ENCODE measurements around the gene FRG1. TPM values are rescaled to one million over a fixed set of nuclear protein-coding genes. Genes with fewer than 3 reads are reported as not detected.
"Not testable (repeated sequence)": the region's sequence is repeated elsewhere in the genome, so short reads cannot be mapped to it uniquely, and the experiment has no call there.

The FRG1 gene
- total RNA-seq, 8 experiments from 2014 or later = 48.6 to 68.0 (median 55.2) TPM

DNA sequence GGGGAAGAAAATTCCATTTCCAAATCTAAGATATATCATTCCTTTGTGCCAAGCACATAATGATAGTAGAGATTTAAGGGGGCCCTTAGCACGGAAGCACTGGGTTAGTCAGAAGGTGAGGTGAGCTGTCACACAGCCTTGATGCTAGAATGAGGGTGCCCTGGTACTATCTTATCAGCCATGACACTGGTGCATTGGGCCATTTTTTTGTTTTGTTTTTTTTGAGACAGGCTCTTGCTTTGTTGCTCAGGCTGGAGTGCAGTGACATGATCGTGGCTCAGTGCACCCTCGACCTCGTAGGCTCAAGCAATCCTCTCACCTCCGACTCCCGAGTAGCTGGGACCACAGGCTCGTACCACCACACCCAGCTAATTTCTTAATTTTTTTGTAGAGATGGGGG is 7.8 kb downstream of the FRG1 start:
- WGBS, 10 experiments = 80 to 100% (median 94%) methylated on average over 1 to 6 of the region's 7 CpGs; no CpG with 5 or more reads in 6 of the 10 experiments

DNA sequence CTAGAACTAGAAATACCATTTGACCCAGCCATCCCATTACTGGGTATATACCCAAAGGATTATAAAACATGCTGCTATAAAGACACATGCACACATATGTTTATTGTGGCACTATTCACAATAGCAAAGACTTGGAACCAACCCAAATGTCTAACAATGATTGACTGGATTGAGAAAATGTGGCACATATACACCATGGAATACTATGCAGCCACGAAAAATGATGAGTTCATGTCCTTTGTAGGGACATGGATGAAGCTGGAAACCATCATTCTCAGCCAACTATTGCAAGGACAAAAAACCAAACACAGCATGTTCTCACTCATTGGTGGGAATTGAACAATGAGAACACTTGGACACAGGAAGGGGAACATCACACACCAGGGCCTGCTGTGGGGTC is 28.6 kb downstream of the FRG1 start:
- H3K4me1 ChIP-seq (replicated peaks in 1 of 2); in situ Hi-C loops (cut with MboI; ENCODE audit: low pct_unique_long_range_greater_than_20kb in 2 of 9, low sequenced_read_pairs in 9 of 9, unreplicated experiment in 9 of 9); H3K27ac ChIP-seq; H3K4me3 ChIP-seq; ATAC-seq (replicated peaks in 6 of 8): not testable (repeated sequence)
- no CpG with 5 or more reads among the region's 1 CpG for WGBS, 10 experiments

More for the DNA sequence above, 7.8 kb downstream of the FRG1 start:
- H3K27ac ChIP-seq; H3K4me3 ChIP-seq; in situ Hi-C loops (cut with MboI; ENCODE audit: low pct_unique_long_range_greater_than_20kb in 2 of 9, low sequenced_read_pairs in 9 of 9, unreplicated experiment in 9 of 9); H3K4me1 ChIP-seq (replicated peaks in 1 of 2); ATAC-seq (replicated peaks in 6 of 8): not testable (repeated sequence)

DNA sequence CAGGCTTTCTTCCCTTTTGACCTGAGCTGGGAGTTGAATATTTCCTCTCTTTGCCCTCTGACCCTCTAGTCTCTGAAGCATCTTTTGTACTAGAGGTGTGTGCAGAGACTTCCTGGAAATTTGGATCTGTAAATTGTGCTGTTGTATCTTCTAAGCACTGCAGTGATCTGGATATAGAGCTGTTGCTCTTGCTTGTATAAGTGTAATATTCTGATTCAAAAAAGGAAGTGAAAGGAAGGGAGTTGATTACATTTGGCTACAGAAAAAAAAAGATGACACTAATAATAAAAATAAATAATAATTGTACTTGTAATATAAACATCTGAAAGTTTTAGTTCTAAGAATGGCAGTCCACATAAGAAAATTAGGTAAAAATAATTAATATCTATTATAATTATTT is 33.0 kb downstream of the FRG1 start:
- in situ Hi-C loops (cut with MboI; ENCODE audit: low pct_unique_long_range_greater_than_20kb in 2 of 9, low sequenced_read_pairs in 9 of 9, unreplicated experiment in 9 of 9) = no loop called here
- H3K4me1 ChIP-seq (replicated peaks in 1 of 2) = no peaks in the 10 kb centered on the region
- no peak for ATAC-seq (replicated peaks in 6 of 8)
- H3K4me3 ChIP-seq = no peak overlapping the region
- no peak overlapping the region for H3K27ac ChIP-seq

DNA sequence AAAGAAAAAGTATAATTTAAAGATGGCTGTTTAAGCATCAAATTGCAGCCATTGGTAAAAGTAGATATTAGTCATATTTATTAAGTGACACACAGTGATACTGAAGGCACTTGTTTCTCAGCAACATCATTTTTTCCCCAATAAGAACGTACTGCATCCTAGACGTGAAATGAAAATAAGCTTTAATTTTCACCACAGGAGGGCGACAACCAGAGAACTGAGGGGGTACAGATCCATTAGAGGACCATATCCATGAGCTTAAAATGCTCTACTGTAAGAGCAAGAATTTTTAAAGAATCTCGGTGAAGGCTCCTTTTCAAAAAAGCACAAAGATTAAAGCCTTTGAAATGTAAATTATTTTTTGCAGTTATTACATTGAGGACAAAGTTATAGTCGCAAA is 33.4 kb downstream of the FRG1 start:
- no peak for ATAC-seq (replicated peaks in 6 of 8)
- in situ Hi-C loops (cut with MboI; ENCODE audit: low pct_unique_long_range_greater_than_20kb in 2 of 9, low sequenced_read_pairs in 9 of 9, unreplicated experiment in 9 of 9) = no loop called here
- Histone ChIP-seq H3K4me3 (no peak overlapping the region), H3K27ac (no peak overlapping the region), H3K4me1 (replicated peaks in 1 of 2) (no peaks in the 10 kb centered on the region)
- 25 to 100% (median 67%) methylated on average over 1 to 5 of the region's 5 CpGs; no CpG with 5 or more reads in 1 of the 10 experiments for WGBS, 10 experiments

- ATAC-seq (replicated peaks in 6 of 8) = no peak
- 0 to 87% (median 49%) methylated on average over 1 to 5 of the region's 10 CpGs; no CpG with 5 or more reads in 3 of the 10 experiments for WGBS, 10 experiments
- Histone ChIP-seq H3K4me1 (replicated peaks in 1 of 2) (no peaks in the 10 kb centered on the region), H3K27ac (no peak overlapping the region), H3K4me3 (no peak overlapping the region)
- in situ Hi-C loops (cut with MboI; ENCODE audit: low pct_unique_long_range_greater_than_20kb in 2 of 9, low sequenced_read_pairs in 9 of 9, unreplicated experiment in 9 of 9) = no loop called here
These were observed 38.8 kb downstream of the FRG1 start for GRCh38 chr4:189979196-189980047.

GRCh38 chr4:189980292-189980691 is 39.6 kb downstream of the FRG1 start:
- ATAC-seq (replicated peaks in 6 of 8); H3K4me3 ChIP-seq; H3K27ac ChIP-seq; H3K4me1 ChIP-seq (replicated peaks in 1 of 2); in situ Hi-C loops (cut with MboI; ENCODE audit: low pct_unique_long_range_greater_than_20kb in 2 of 9, low sequenced_read_pairs in 9 of 9, unreplicated experiment in 9 of 9): not testable (repeated sequence)
- 0% methylated on average over 1 of the region's 2 CpGs; no CpG with 5 or more reads in 9 of the 10 experiments for WGBS, 10 experiments

GRCh38 chr4:189981970-189982369 is 41.3 kb downstream of the FRG1 start:
- no peak overlapping the region for H3K27ac ChIP-seq
- H3K4me1 ChIP-seq (replicated peaks in 1 of 2) = no peaks in the 10 kb centered on the region
- no peak for ATAC-seq (replicated peaks in 6 of 8)
- WGBS, 10 experiments = 0 to 100% (median 70%) methylated on average over 1 to 3 of the region's 8 CpGs; no CpG with 5 or more reads in 3 of the 10 experiments
- in situ Hi-C loops (cut with MboI; ENCODE audit: low pct_unique_long_range_greater_than_20kb in 2 of 9, low sequenced_read_pairs in 9 of 9, unreplicated experiment in 9 of 9) = no loop called here
- no peak overlapping the region for H3K4me3 ChIP-seq

GRCh38 chr4:189983916-189984526 is 43.3 kb downstream of the FRG1 start:
- H3K4me3 ChIP-seq; in situ Hi-C loops (cut with MboI; ENCODE audit: low pct_unique_long_range_greater_than_20kb in 2 of 9, low sequenced_read_pairs in 9 of 9, unreplicated experiment in 9 of 9); H3K4me1 ChIP-seq (replicated peaks in 1 of 2); ATAC-seq (replicated peaks in 6 of 8); H3K27ac ChIP-seq: not testable (repeated sequence)
- no CpG with 5 or more reads among the region's 41 CpGs for WGBS, 10 experiments

- in situ Hi-C loops (cut with MboI; ENCODE audit: low pct_unique_long_range_greater_than_20kb in 2 of 9, low sequenced_read_pairs in 9 of 9, unreplicated experiment in 9 of 9); ATAC-seq (replicated peaks in 6 of 8): not testable (repeated sequence)
These were observed 44.0 kb downstream of the FRG1 start for GRCh38 chr4:189984661-189985060.

DNA sequence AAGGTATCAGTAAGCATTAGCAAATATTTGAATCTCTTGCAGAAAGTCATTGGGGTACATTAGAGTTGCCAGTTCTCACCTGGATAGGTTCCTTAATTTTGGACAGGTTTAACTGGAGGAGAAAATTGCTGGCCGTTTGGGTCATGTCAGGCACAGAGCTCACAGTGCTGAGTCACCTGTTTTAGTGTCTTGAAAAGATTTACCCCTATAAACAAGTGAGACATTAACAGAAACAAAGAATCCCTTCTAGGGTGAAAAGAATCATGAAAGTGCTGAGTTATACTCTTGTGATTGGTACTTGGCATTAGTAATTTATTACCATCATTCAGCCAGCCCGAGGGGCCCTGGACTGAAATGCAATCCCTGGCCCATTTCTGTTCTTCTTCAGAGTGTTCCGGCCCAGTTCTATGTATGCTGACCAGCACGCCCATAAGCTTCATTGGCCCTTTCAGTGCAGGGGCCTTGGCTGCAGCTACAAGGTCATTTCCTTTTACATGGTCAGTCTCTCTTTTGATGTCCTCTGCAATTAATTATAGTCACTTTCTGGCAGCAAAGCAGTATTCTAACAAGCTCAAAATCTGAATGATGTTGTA is 45.1 kb downstream of the FRG1 start:
- H3K27ac ChIP-seq; H3K4me1 ChIP-seq (replicated peaks in 1 of 2); ATAC-seq (replicated peaks in 6 of 8); H3K4me3 ChIP-seq; in situ Hi-C loops (cut with MboI; ENCODE audit: low pct_unique_long_range_greater_than_20kb in 2 of 9, low sequenced_read_pairs in 9 of 9, unreplicated experiment in 9 of 9): not testable (repeated sequence)
- 0 to 73% (median 21%) methylated on average over 1 to 3 of the region's 4 CpGs; no CpG with 5 or more reads in 4 of the 10 experiments for WGBS, 10 experiments

More at GRCh38 chr4:189984661-189985060, 44.0 kb downstream of the FRG1 start:
- not testable (repeated sequence) for H3K27ac ChIP-seq; H3K4me3 ChIP-seq; H3K4me1 ChIP-seq (replicated peaks in 1 of 2)
- no CpG with 5 or more reads among the region's 31 CpGs for WGBS, 10 experiments

DNA sequence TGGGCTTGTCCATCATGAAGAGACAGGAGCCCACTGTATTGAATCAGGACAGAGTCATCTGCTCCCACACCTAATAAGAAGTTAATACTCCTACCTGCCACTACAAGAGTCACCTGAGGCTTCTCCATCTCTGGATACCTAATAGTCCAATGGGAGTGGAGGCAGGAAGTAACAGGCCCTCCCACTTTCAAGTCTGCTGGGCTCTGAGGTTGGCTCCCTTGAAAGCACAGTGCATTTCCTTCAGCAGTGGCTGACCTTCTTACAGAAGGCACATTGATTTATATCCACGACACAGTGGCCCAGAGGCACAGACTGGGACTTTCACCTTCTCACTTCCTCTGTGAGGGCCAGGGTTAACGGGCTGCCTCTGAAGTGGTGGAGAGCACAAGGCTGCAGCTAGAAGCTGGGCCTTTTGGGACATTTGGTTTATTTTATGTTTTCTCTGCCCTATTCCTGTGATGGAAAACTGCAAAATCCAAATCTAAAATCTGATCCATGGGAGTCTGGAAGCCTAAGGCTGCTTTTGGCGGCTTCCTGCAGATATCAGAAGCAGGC is 48.3 kb downstream of the FRG1 start:
- in situ Hi-C loops (cut with MboI; ENCODE audit: low pct_unique_long_range_greater_than_20kb in 2 of 9, low sequenced_read_pairs in 9 of 9, unreplicated experiment in 9 of 9) = no loop called here
- WGBS, 10 experiments = 0 to 88% (median 57%) methylated on average over 1 to 3 of the region's 3 CpGs; no CpG with 5 or more reads in 4 of the 10 experiments
- Histone ChIP-seq H3K27ac (no peak overlapping the region), H3K4me3 (no peak overlapping the region), H3K4me1 (replicated peaks in 1 of 2) (no peaks in the 10 kb centered on the region)
- ATAC-seq (replicated peaks in 6 of 8) = no peak

- ATAC-seq (replicated peaks in 6 of 8); H3K27ac ChIP-seq; in situ Hi-C loops (cut with MboI; ENCODE audit: low pct_unique_long_range_greater_than_20kb in 2 of 9, low sequenced_read_pairs in 9 of 9, unreplicated experiment in 9 of 9); H3K4me3 ChIP-seq; H3K4me1 ChIP-seq (replicated peaks in 1 of 2): not testable (repeated sequence)
- WGBS, 10 experiments = 0 to 60% (median 20%) methylated on average over 1 of the region's 3 CpGs; no CpG with 5 or more reads in 7 of the 10 experiments
These were observed 49.3 kb downstream of the FRG1 start for GRCh38 chr4:189989941-189990340.
